ENCODE results near the gene DDI1.

DDI1 gene

GRCh38 chr11:104036588-104036987 is at the start of gene DDI1:
Gene DDI1, plus strand, starts transcription at chr11:104036640. Its CDS starts 183 bp downstream, at chr11:104036823.
- no peak for DNase-seq (ENCODE audit: low spot score)

- DNase-seq (ENCODE audit: low spot score), result no peak
Observed at GRCh38 chr11:103987629-103988594, 48.5 kb upstream of the DDI1 start.

GRCh38 chr11:103988595-103988969 is 47.9 kb upstream of the DDI1 start:
- peak; percentile 18 for DNase-seq (ENCODE audit: low spot score)

- no peak for DNase-seq (ENCODE audit: low spot score)
Observed at GRCh38 chr11:103993507-103993906, 42.9 kb upstream of the DDI1 start.

- no peak for DNase-seq (ENCODE audit: low spot score)
Observed at GRCh38 chr11:103994094-103994493, 42.3 kb upstream of the DDI1 start.

- no peak for DNase-seq (ENCODE audit: low spot score)
Observed at GRCh38 chr11:103994518-103994917, 41.9 kb upstream of the DDI1 start.

- no peak for DNase-seq (ENCODE audit: low spot score)
Observed at GRCh38 chr11:103995896-103996295, 40.5 kb upstream of the DDI1 start.

GRCh38 chr11:103997082-103997481 is 39.4 kb upstream of the DDI1 start:
- no peak for DNase-seq (ENCODE audit: low spot score)

DNA sequence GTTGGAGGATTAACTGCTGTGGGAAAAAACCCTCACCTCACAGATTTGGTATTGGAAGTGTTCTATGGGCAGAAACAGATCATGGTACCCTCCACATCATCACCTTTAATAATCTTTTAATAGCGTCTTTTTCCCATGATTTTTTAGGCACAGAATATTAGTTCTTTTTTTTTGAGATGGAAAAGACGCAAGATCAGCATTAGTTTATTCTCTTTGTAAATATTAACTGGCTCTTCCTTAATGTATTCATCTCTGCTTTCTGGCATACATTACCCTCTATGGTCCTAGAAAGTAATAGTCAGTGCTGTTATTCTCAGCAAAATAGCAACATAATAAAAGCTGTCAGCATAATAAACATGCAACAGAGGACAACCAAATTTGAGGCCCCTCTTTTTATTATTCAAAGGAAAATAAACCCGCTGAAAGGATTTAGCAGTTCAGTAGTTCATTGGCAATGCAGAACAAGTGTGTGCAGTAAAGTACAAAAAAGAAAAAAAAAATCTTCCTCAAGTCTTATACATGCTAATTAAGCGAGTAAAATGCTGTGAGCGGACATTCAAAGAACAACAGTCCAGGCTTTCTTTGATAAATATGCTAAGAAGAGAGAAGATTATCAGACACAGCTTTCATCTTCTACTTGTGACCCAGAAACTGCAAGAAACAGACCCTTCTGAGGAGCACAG is 37.5 kb upstream of the DDI1 start:
- DNase-seq (ENCODE audit: low spot score), result no peak

DNA sequence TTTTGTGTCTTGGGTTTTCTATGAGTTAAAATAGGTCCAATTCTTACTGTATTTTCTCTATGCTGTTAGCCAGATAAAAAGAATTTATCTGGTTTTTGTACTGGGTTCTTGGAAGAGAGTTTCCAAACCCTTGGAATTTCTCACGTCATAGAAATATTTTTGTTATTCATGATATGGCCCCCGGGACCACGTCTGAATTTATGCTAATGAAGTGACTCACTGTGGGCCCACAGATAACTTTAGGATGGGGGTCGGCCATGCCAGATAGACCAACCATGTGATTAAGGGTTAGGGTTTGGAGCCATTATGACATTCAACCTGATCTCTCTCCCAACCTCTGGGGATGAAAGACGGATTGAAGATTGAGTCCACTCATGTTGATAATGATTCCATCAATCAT is 35.6 kb upstream of the DDI1 start:
- DNase-seq (ENCODE audit: low spot score), result no peak

DNA sequence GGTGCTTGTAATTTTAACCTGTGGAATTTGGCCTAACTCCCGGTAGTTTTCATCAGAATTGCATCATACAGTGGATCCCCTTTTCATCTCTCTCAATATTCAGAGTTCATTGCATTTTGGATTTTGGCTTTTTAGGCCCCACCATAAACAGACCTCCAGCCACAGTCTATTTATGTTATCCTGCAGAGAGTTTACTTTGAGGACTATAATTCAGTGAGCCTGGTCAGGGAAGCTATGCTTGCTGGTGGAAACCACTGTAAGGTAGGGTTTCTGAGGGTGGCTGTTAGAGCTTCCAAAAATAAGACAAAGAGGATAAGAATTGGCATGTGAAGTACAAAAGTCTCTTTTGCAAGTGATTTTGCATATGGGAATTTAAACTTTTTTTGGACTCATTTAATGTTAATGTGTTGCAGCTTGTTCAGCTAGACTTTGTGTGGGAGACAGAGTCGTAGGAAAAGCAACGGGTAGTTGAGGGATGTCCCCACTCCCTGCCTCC is 34.8 kb upstream of the DDI1 start:
- DNase-seq (ENCODE audit: low spot score), result no peak

- DNase-seq (ENCODE audit: low spot score), result peak; percentile 18
Observed at GRCh38 chr11:104003491-104003890, 32.9 kb upstream of the DDI1 start.

- DNase-seq (ENCODE audit: low spot score), result no peak
Observed at GRCh38 chr11:104005234-104005855, 31.1 kb upstream of the DDI1 start.

- no peak for DNase-seq (ENCODE audit: low spot score)
Observed at GRCh38 chr11:104009744-104010143, 26.7 kb upstream of the DDI1 start.

GRCh38 chr11:104011044-104011443 is 25.4 kb upstream of the DDI1 start:
- DNase-seq (ENCODE audit: low spot score), result no peak

DNA sequence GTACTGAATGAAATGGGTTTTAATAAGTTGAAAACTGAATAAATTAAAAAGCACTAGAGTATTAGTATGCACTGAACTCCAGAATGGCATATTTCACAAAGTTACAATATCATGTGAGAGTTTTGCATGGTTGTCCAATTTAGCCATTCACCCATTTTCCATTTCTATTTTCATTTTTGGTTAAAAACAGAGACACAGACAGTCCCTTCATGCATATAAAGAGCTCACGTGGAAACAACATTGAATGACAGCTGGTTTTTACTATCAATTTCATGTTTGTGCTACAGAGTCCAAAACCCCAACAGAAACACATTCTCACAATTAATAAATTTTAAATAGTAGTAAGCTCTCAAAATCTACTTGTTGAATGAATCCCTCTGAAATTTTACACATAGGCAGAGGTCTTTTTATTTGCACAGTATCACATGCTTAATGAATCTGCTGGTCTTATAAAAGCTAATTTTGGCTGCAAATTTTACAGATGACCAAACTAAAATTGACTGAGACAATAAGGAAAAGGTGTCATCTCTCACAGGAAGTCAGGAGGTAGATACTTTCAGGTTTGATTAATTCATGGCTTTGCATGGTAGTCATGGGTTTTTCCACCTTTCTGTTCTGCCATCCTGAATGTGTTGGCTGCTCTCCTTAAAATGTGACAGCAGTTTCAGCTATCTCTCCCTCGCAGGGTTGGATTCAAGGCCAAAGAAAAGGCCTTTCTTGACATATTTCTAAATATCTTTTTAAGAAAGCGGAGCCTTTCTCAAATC is 20.6 kb upstream of the DDI1 start:
- no peak for DNase-seq (ENCODE audit: low spot score)

DNA sequence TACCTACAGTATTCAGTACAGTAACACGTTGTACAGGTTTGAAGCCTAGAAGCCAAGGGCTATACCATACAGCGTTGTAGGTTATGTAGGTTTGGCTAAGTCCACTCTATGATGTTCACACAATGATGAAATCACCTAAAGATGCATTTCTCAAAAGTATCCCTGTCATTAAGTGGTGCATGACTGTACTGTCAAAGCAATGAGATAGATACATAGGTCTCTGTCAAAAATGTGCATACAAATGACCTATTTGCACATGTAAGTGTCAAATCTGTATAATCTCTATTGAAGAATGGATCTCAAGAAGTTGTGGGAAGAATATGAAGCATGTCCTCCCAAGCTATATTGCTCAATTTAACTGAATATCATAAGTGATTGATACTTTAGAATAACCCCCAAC is 11.9 kb upstream of the DDI1 start:
- no peak for DNase-seq (ENCODE audit: low spot score)

DNA sequence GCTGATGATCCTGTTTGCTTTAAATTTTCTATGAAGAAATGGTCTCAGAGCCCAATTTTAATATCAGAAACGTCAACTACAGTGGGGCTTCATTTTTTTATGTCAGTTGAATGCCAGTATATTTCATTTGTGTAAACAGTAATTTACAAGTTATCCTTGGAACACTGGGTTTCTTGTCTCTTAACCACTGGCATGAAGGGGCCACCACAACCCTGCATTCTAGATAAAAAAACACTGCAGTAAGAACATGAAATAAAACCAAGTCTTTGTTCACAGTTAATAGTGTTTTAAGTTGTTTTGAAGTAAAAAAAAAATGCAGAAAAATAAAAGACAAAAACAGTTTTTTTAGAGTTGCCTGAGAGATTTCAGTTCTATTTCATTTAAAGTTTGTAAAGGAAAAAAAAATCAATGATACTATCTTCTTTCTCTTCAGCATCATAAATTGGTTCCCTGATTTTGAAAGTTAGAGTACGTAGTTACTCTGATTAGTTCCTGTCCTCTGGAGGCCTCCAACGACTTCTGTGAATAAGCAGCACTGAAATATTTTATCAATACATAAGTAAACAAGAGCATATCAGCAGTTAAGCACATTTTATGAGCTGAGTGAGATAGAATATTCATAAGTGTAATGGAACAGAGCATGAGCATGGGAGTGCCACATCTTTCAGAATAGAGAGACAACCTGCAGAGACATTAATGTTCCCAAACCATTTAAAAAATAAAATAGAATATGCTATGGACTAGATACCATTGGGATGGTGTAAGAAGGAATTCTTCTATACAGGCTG is 7.8 kb upstream of the DDI1 start:
- no peak for DNase-seq (ENCODE audit: low spot score)

DNA sequence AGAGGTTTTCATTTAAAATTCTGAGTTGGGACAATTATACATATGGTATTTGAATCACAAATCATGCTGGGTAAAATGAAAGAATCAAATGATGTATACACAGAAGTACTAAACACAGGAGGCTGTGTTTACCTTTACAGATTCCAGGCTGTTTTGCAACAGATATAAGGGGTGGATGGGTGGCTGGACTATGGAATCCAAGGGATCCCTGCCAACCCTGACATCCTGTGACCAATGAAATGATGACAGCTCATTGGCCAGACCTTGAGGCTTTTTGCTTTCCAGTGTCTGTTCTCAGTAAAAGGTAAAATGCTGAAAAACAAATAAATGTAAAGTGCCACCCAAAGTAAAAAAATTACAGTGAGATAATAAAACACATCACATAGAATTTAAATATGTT is 3.3 kb upstream of the DDI1 start:
- DNase-seq (ENCODE audit: low spot score), result peak; percentile 86

GRCh38 chr11:104033561-104033960 is 2.9 kb upstream of the DDI1 start:
- DNase-seq (ENCODE audit: low spot score), result no peak

DNA sequence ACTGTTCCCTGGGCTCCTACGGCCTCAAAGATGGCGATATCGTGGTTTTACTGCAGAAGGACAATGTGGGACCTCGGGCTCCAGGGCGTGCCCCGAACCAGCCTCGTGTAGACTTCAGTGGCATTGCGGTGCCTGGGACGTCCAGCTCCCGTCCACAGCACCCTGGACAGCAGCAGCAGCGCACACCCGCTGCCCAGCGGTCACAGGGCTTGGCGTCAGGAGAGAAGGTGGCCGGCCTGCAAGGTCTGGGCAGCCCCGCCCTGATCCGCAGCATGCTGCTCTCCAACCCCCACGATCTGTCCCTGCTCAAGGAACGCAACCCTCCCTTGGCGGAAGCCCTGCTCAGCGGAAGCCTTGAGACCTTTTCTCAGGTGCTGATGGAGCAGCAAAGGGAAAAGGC is 555 bp downstream of the DDI1 start:
- no peak for DNase-seq (ENCODE audit: low spot score)

Measured in AG08396 (cell line).